ENCODE data around the gene ZNF862. TPM values are rescaled to one million over a fixed set of nuclear protein-coding genes. Genes with fewer than 3 reads are reported as not detected.

The ZNF862 gene
- total RNA-seq, 2 experiments from 2014 or later: 7.9 to 9.1 TPM

DNA sequence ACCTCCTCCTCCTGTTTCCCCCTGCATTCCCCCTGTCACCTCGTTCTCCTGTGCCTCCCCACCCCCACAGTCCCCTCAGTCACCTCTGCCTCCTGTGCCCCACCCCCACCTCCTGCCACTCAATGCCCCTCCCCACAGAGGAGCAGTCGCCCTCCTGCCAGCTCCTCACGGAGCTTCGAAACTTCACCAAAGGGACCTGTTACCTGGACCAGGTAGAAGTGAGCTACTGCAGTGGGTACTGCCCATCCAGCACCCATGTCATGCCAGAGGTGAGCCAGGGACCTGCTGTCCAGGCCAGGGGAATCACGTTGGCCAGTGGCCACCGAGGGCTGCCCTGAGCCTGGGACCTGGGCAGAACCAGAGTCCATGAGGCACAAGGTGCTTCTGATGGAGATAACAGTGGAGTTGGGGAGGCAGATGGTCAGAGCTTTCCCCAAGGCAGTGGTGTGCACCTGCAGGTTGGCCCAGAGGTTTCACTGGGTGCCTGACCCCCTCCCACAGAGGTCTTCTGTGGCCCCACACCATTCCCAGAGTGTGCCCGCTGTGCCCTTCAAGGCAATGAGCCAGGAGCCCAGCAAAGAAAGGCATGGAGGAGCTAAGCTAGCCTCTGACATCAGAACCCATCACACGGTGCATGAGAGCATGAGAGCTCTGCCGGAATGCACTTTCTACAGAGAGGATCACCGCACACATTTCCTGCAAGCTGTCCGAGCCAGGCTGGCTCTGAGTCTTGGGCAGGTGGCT is 7.0 kb upstream of the ZNF862 start:
- H3K27ac ChIP-seq (ENCODE audit: low read depth, low read length, poor library complexity, severe bottlenecking): no peak overlapping the region
- H3K4me1 ChIP-seq (ENCODE audit: insufficient read depth, low read length, poor library complexity, severe bottlenecking): no peaks in the 10 kb centered on the region
- intact Hi-C loops (cut with micrococcal nuclease; ENCODE audit: unreplicated experiment): no loop called here
- no peak overlapping the region for H3K4me2 ChIP-seq (ENCODE audit: low read length)
- H3K9me3 ChIP-seq (ENCODE audit: low read length): no peaks in the 10 kb centered on the region
- H2AFZ ChIP-seq (ENCODE audit: low read length): no peak overlapping the region
- POLR2A ChIA-PET: interaction anchor here (0.6 kb wide), 1 partner anchor 205 kb away, joined by 3 read pairs; no protein-coding TSS in a partner anchor
- no peaks in the 10 kb centered on the region for H3K9me2 ChIP-seq (ENCODE audit: insufficient read depth, low read length)
- CTCF ChIA-PET (ENCODE audit: unreplicated experiment): no interaction called here
- no peaks in the 10 kb centered on the region for H3K36me3 ChIP-seq (ENCODE audit: insufficient read depth, low read length)
- no peaks in the 10 kb centered on the region for H4K20me1 ChIP-seq (ENCODE audit: insufficient read depth, low read length)
- BruUV-seq (replicated peaks): no TSS peak
- H3K4me3 ChIP-seq (ENCODE audit: low read depth, low read length, poor library complexity, severe bottlenecking): no peak overlapping the region
- no peak for TF ChIP-seq EZH2phosphoT487 (IDR thresholded peaks at IDR 0.05; ENCODE audit: borderline replicate concordance, low read depth, low read length)
- TF ChIP-seq, protein P1, sequence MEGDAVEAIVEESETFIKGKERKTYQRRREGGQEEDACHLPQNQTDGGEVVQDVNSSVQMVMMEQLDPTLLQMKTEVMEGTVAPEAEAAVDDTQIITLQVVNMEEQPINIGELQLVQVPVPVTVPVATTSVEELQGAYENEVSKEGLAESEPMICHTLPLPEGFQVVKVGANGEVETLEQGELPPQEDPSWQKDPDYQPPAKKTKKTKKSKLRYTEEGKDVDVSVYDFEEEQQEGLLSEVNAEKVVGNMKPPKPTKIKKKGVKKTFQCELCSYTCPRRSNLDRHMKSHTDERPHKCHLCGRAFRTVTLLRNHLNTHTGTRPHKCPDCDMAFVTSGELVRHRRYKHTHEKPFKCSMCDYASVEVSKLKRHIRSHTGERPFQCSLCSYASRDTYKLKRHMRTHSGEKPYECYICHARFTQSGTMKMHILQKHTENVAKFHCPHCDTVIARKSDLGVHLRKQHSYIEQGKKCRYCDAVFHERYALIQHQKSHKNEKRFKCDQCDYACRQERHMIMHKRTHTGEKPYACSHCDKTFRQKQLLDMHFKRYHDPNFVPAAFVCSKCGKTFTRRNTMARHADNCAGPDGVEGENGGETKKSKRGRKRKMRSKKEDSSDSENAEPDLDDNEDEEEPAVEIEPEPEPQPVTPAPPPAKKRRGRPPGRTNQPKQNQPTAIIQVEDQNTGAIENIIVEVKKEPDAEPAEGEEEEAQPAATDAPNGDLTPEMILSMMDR (conservative IDR thresholded peaks at IDR 0.05; ENCODE audit: low read length): no peak
- H3K79me2 ChIP-seq (ENCODE audit: insufficient read depth, low read depth, low read length): no peaks in the 10 kb centered on the region
- DNase-seq (ENCODE audit: low spot score): no peak

DNA sequence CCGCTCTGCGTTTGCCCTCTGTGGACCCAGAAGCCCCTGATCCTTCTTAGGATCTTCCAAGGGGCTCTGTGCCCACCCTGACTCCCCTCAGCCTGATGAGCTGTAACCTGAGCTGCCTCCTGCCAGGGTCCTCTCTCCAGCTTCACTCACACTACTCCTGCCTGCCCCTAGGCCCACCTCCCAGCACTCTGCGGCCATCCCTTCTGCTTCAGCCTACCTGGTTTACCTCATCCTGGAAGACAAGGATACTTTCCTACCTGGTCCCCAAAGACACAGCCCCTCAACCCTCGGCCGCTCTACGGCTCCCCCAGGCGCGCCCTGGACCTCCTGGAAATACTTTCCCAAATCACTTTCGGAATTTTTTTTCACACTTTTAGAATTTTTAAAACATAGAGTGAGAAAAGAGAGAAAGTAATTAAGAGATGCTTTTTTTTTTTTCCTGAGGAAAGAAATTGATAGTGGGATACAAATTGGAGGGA is 6.4 kb upstream of the ZNF862 start:
- intact Hi-C loops (cut with micrococcal nuclease; ENCODE audit: unreplicated experiment): no loop called here

More for the DNA sequence above, 6.4 kb upstream of the ZNF862 start:
- no peak overlapping the region for H3K27ac ChIP-seq (ENCODE audit: low read depth, low read length, poor library complexity, severe bottlenecking)
- no peaks in the 10 kb centered on the region for H3K9me2 ChIP-seq (ENCODE audit: insufficient read depth, low read length)
- H3K79me2 ChIP-seq (ENCODE audit: insufficient read depth, low read depth, low read length): no peaks in the 10 kb centered on the region
- TF ChIP-seq EZH2phosphoT487 (IDR thresholded peaks at IDR 0.05; ENCODE audit: borderline replicate concordance, low read depth, low read length): no peak
- TF ChIP-seq, protein P1 (conservative IDR thresholded peaks at IDR 0.05; ENCODE audit: low read length): no peak
- no peak overlapping the region for H3K4me2 ChIP-seq (ENCODE audit: low read length)
- POLR2A ChIA-PET: no interaction called here
- H2AFZ ChIP-seq (ENCODE audit: low read length): no peak overlapping the region
- H3K4me1 ChIP-seq (ENCODE audit: insufficient read depth, low read length, poor library complexity, severe bottlenecking): no peaks in the 10 kb centered on the region
- no peak for DNase-seq (ENCODE audit: low spot score)
- H3K4me3 ChIP-seq (ENCODE audit: low read depth, low read length, poor library complexity, severe bottlenecking): no peak overlapping the region
- no peaks in the 10 kb centered on the region for H3K36me3 ChIP-seq (ENCODE audit: insufficient read depth, low read length)
- CTCF ChIA-PET (ENCODE audit: unreplicated experiment): no interaction called here
- BruUV-seq (replicated peaks): no TSS peak
- no peaks in the 10 kb centered on the region for H3K9me3 ChIP-seq (ENCODE audit: low read length)
- H4K20me1 ChIP-seq (ENCODE audit: insufficient read depth, low read length): no peaks in the 10 kb centered on the region
